HG02840 (cell line): Measurements from ENCODE around the gene MBOAT2.
"Not testable (repeated sequence)": the region's sequence is repeated elsewhere in the genome, so short reads cannot be mapped to it uniquely, and the experiment has no call there.

Source experiments
- ATAC-seq: cut with Tn5 transposase; IDR thresholded peaks from one replicate; pipeline ENCODE4 v1.9.1; 2021; ENCODE audit warnings: mild to moderate bottlenecking, moderate library complexity, moderate number of reproducible peaks; ENCODE audit not compliant: unreplicated experiment, low FRiP score

Gene MBOAT2

GRCh38 chr2:8993196-8993901 lies 10.1 kb downstream of the MBOAT2 start:
- no peak for ATAC-seq

DNA sequence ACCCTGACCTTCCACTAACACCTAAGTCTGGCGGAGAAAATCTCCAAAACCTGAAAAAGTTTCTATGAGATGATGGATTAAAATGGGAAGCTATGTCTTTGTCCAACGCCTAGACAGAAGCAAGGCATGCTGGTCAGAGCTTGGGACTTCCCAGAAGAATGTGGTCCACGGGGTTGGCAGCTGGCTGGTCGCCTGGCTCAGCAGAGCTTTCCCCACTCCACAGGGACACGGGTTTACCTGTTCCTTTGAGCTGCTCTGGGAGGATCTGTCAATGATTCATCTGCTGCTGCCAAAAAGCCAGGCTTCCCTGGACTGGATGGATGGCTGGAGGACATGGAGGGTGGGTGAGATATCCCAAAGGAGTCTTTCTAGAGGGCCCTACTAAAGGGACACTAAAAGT lies 10.8 kb downstream of the MBOAT2 start:
- ATAC-seq = no peak

DNA sequence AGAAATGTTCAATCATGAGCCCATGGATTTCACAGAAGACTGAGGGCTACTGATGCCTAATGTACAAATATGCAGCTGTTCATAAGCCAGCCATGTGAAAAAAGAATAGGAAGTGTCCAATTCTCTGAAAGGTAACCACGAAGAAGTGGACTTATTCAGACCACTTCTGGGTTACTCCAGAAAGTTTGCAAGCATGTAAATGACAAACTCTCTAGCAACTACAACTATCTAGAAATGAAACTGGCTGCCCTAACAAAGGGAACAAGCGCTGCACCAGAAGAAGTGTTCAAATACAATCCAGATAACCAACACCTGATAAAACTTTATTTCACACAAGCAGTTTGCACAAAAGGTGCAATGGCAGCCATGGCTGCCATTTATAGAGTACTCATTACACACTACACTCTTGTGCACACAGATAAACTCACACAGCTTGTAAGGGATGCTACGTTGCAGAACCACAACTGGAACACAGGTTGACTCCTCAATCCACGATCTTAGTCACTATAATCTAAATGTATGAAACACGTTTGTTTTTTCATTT lies 13.9 kb downstream of the MBOAT2 start:
- no peak for ATAC-seq

DNA sequence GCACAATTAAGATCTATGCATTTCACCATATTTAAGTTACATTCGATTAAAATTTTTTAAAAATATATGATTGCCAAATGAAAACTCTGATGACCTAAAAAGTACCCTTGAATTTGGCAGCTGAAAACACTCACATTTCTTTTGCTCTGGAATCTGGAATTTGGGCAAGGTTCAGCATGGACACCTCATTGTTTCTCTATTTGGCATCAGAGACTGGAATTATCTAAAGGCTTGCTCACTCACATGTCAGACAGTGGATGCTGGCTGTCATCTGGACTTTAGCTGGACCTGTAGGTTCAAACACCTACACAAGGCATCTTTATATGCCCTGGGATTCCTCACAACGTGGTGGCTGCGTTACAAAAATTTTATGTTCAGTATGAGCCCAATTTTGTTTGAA lies 16.1 kb downstream of the MBOAT2 start:
- no peak for ATAC-seq

- ATAC-seq = no peak
Measured at GRCh38 chr2:8986327-8986976, 17.0 kb downstream of the MBOAT2 start.

- no peak for ATAC-seq
Measured at GRCh38 chr2:8985561-8986326, 17.7 kb downstream of the MBOAT2 start.

DNA sequence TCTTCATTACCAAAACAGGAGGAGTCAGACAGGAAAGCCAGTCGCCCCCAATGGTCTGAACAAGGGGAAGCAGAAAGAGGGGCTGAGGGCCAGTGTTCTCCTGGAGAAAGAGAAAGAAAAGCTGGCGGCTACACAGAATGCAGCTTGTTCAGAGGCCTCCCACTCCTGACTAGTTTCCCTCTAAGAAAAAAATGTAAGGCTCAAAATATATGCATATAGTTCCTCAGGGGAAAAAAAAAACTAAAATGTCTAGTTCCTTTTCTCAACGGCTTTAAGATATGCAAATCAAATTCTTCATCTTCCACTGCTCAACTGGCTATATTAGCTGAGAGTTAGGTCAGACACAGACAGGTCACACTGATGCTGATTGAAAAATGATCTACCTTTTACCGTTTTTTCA lies 18.6 kb downstream of the MBOAT2 start:
- no peak for ATAC-seq

GRCh38 chr2:8984157-8984556 lies 19.3 kb downstream of the MBOAT2 start:
- no peak for ATAC-seq

- no peak for ATAC-seq
Measured at GRCh38 chr2:8983571-8983970, 19.9 kb downstream of the MBOAT2 start.

DNA sequence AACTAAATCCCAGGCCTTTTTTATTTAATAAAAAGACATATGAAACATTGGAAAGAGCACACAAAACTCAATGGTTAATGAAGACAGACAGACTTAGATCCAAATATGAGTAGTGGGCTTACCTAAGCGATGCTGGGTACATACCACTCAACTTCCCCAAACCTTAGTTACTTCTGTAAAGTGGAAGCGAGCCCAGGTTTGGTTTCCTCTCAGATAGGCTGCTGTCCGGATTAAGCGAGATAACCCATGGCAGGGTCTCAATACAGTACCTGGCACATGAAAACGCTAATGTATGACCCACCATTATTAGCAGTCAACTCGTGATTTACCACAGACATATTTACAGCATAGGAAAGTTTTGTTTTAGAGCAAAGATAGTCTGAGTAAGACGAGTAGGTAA lies 21.6 kb downstream of the MBOAT2 start:
- no peak for ATAC-seq

DNA sequence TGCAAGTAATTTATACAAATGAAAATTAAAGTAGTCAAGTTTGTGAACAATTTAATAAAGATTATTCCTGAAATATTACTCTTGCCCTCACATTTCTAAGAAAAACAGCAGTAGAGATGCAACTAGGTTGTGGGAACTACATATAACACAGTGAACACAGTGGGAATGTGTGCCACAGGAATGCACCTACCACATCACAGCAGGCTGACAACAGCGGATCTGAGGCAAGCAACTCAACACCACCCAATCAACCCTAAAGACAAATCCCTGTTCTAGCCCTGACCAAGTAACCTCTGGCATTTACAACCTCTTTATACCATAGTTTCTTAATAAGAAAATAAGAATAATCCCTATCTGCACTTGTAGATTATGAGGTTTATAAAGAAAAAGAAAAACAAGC lies 23.4 kb downstream of the MBOAT2 start:
- ATAC-seq = no peak

- no peak for ATAC-seq
Measured at GRCh38 chr2:8977758-8978157, 25.7 kb downstream of the MBOAT2 start.

- no peak for ATAC-seq
Measured at GRCh38 chr2:8976442-8977259, 26.8 kb downstream of the MBOAT2 start.

DNA sequence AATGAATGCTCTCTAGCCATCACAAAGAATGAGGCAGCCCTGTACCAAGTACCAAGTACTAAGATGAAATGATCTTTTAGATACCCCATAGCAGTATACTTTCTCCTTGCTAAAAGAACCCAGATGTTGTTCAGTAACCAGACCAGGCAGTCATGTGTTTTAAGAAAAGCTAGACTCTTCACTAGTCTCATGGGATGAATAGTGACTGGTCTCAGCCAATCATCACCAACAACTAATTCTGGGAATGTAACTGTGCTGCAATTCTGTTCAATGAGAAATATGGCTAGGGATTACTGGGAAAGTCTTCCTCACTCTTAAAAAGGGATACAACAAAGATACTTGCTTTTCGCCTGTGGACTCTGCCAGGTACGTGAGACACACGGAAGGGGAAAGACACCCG lies 29.5 kb downstream of the MBOAT2 start:
- ATAC-seq = no peak

- ATAC-seq = not testable (repeated sequence)
Measured at GRCh38 chr2:8973017-8973416, 30.5 kb downstream of the MBOAT2 start.

DNA sequence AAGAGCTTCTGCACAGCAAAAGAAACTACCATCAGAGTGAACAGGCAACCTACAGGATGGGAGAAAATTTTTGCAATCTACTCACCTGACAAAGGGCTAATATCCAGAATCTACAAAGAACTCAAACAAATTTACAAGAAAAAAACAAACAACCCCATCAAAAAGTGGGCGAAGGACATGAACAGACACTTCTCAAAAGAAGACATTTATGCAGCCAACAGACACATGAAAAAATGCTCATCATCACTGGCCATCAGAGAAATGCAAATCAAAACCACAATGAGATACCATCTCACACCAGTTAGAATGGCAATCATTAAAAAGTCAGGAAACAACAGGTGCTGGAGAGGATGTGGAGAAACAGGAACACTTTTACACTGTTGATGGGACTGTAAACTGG lies 30.9 kb downstream of the MBOAT2 start:
- not testable (repeated sequence) for ATAC-seq

DNA sequence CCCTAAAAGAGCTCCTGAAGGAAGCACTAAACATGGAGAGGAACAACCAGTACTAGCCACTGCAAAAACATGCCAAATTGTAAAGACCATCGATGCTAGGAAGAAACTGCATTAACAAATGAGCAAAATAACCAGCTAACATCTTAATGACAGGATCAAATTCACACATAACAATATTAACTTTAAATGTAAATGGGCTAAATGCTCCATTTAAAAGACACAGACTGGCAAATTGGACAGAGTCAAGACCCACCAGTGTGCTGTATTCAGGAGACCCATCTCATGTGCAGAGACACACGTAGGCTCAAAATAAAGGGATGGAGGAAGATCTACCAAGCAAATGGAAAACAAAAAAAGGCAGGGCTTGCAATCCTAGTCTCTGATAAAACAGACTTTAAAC lies 34.1 kb downstream of the MBOAT2 start:
- not testable (repeated sequence) for ATAC-seq

GRCh38 chr2:8966123-8966908 lies 37.2 kb downstream of the MBOAT2 start:
- no peak for ATAC-seq

DNA sequence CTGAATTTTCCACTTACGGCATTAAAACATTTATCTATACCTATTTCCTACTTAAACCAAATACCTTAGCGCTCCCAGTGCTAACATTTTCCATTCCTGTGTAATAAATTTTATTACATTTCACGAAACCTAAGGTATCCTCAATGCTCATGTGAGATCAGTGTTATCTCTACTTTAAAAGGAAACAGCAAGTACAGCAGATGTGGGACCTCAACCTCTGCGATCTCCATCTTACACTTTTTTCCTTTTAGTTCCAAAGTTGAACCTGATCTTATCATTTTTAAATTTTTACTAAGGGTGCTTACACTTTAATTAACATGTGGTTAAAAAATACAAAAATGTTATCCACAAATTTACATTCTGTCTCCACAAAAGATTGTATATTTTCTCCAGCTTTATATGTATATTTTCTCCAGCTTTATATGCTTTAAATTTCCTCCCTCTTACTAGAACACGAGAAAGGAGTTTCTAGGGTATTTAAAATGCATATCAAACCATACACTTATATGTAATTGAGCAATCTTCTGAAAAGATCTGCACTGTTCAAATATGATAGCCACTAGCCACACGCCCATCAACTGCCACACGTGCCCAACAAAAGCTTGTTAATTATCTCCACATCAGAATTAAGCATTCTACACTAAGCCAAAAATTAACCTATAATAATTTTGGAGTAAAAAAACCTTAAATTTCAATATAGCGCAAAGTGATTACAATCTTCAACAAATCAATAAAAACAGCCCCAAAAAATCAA lies 38.1 kb downstream of the MBOAT2 start:
- no peak for ATAC-seq
